GM13976 (cell line): ENCODE results near the gene SIRT3.

Experiments used
- DNase-seq: peaks from one replicate; pipeline ENCODE4 v3.0.0; 2012; ENCODE audit warnings: low spot score
- CTCF ChIP-seq: IDR thresholded peaks from 2 replicates; pipeline ENCODE4 v1.5.1; 2012; ENCODE audit warnings: borderline replicate concordance, mild to moderate bottlenecking; ENCODE audit not compliant: insufficient read depth; ENCODE audit errors: extremely low read depth, missing control alignments, control extremely low read depth
- in situ Hi-C: fragments of 300-500 bp; cut with MboI; formaldehyde crosslinking; loops from one replicate; pipeline ENCODE4 v1.12.0; 2022; ENCODE audit warnings: low sequenced_read_pairs, mixed read lengths, inconsistent platforms; ENCODE audit not compliant: unreplicated experiment

Gene SIRT3

GRCh38 chr11:203945-204586 is 32.1 kb downstream of the SIRT3 start:
- in situ Hi-C loops: no loop called here
- TF ChIP-seq CTCF: no peak
- no peak for DNase-seq

DNA sequence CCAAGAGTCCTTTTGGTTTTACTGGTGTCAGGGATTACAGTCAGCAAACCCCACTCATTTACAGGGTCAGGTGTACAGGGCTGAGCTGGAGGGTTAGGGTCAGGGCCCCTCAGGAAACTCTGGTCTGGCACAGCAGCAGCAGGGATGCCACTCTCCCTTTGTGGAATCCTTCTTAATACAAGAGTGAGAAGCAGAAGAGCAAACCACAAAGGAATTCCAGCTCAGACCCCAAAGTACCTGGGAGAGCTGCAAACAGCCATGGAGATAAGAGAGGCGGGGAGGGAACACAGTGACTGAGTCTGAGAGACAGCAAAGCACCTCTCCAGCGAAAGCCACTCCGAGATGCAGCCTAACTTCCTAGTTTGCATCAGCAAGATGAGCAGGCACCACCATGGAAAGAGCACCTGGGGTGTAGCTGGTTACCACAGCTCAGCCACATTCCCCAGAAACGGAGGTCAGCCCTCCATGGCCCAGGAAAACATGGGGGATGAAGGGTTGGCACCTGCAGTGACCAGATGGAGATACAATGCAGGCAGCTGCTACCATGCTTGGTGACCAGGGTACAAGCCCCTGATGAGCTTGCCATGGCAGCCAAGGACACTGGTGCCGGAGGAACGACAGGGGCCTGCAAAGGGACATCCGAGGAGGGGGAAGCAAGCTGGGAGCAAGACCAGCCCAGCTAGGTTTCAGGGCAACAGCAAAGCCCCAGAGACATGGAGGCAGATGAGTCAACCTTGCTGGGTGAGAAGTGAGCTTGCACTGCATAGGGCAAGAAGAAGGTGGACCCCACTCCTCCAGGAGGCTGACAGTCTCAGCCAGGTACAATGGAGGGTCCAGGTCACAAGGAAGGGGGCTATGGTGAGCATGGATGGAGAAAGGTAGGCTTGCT is 32.8 kb downstream of the SIRT3 start:
- no peak for TF ChIP-seq CTCF
- DNase-seq: no peak
- in situ Hi-C loops: no loop called here

DNA sequence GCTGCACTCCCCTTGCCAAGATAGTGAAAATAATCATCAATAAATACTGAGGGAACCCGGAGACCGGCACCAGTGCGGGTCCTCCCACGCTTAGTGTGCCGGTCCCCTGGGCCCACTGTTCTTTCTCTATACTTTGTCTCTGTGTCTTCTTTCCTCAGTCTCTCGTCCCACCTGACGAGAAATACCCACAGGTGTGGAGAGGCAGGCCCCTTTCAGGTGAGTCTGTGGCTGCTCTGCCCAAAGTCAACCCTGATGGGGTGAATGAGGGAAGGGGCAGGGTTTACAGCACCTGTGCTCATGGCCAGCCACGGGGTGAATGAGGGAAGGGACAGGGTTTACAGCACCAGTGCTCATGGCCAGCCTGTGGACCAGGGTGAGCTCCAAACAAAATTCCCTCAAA is 33.7 kb downstream of the SIRT3 start:
- in situ Hi-C loops: no loop called here
- TF ChIP-seq CTCF: no peak
- DNase-seq: no peak

DNA sequence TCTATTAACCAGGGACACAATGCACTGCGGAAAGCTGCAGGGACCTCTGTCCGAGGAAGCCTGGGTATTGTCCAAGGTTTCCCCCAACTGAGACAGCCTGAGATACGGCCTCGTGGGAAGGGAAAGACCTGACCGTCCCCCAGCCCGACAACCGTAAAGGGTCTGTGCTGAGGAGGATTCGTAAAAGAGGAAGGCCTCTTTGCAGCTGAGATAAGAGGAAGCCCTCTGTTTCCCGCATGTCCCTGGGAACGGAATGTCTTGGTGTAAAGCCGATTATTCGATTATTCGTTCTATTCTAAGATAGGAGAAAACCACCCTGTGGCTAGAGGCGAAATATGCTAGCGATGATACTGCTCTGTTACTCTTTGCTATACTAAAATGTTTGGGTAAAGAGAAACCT is 34.2 kb downstream of the SIRT3 start:
- no peak for TF ChIP-seq CTCF

GRCh38 chr11:200224-201003 is 35.7 kb downstream of the SIRT3 start:
- in situ Hi-C loops: no loop called here
- TF ChIP-seq CTCF: no peak
- no peak for DNase-seq

More for the DNA sequence above, 34.2 kb downstream of the SIRT3 start:
- no peak for DNase-seq
- in situ Hi-C loops: no loop called here

DNA sequence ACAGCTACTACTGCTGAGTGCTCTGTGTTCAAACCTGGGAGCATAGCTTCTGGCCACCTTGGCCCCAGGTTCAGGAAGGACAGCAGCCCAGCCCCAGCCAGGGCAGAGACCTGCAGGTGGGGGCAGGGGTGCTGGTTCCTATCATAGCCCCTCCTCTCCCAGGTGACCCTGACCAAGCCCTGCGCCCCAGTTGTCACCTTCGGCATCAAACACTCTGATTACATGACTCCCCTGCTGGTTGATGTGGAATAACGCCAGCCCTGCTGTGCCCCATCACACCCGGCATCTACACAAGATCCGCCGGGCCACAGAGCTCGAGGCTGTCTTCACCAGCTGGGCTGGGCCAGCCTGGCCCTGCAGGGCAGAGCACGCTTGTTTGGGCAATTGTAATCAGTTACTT is 36.4 kb downstream of the SIRT3 start:
- no peak for DNase-seq
- no peak for TF ChIP-seq CTCF
- in situ Hi-C loops: no loop called here
